Lower leg skin (tissue), 4 donors: ENCODE results near the gene TLE1. TPM values are rescaled to one million over a fixed set of nuclear protein-coding genes. Genes with fewer than 3 reads are reported as not detected.
"Not testable (repeated sequence)": the region's sequence is repeated elsewhere in the genome, so short reads cannot be mapped to it uniquely, and the experiment has no call there.

Source experiments
- DNase-seq, 2 donors: peaks; one replicate each; pipeline ENCODE4 v3.0.0-alpha.2; 2019; ENCODE audit warnings: low spot score in 2 of 2
- H3K4me3 ChIP-seq: fragments of 200-600 bp; sonication (generic); 2 replicates; pipeline ENCODE4 v1.5.1; 2017; ENCODE audit warnings: mild to moderate bottlenecking, low read depth; ENCODE audit not compliant: poor library complexity, severe bottlenecking
- POLR2A ChIP-seq, 2 donors: fragments of 450-650 bp; IDR thresholded peaks; one replicate each; pipeline ENCODE4 v1.6.1; 2016 to 2017; ENCODE audit warnings: antibody characterized with exemption in 2 of 2, mild to moderate bottlenecking in 1 of 2, moderate library complexity in 1 of 2
- WGBS, 2 donors: methylation state at CpG; one replicate each; pipeline ENCODE4 v1.1.5; 2018; 5-methylcytosine and 5-hydroxymethylcytosine counted together
- intact Hi-C: fragments of 100-400 bp; cut with DNase I; formaldehyde crosslinking; loops from one replicate; pipeline ENCODE4 v1.15.0; 2023; ENCODE audit warnings: low total_unique reads
- total RNA-seq, 4 donors: library from RNA; depleted of rRNA; stranded (reverse); fragments of >200 nt; gene quantifications; one replicate each; pipeline ENCODE4 v1.1.0, GENCODE V29; 2016
- TF ChIP-seq, protein P1 (sequence below), 3 donors: fragments of 450-650 bp; IDR thresholded peaks; one replicate each; pipeline ENCODE4 v1.5.1; 2016; ENCODE audit warnings: antibody characterized with exemption in 3 of 3, mild to moderate bottlenecking in 3 of 3, moderate library complexity in 2 of 3

The TLE1 gene
- total RNA-seq, 4 donors from 2014 or later: 42.0 to 63.3 (median 43.7) TPM

GRCh38 chr9:81705578-81705977 is 16.2 kb upstream of the TLE1 start:
- no peak for DNase-seq
- no peak for TF ChIP-seq POLR2A (IDR thresholded peaks at IDR 0.05)
- TF ChIP-seq, protein P1, sequence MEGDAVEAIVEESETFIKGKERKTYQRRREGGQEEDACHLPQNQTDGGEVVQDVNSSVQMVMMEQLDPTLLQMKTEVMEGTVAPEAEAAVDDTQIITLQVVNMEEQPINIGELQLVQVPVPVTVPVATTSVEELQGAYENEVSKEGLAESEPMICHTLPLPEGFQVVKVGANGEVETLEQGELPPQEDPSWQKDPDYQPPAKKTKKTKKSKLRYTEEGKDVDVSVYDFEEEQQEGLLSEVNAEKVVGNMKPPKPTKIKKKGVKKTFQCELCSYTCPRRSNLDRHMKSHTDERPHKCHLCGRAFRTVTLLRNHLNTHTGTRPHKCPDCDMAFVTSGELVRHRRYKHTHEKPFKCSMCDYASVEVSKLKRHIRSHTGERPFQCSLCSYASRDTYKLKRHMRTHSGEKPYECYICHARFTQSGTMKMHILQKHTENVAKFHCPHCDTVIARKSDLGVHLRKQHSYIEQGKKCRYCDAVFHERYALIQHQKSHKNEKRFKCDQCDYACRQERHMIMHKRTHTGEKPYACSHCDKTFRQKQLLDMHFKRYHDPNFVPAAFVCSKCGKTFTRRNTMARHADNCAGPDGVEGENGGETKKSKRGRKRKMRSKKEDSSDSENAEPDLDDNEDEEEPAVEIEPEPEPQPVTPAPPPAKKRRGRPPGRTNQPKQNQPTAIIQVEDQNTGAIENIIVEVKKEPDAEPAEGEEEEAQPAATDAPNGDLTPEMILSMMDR (IDR thresholded peaks at IDR 0.05): no peak
- 83 to 89% methylated on average over 2 of the region's 2 CpGs for WGBS, 2 donors
- intact Hi-C loops: no loop called here
- H3K4me3 ChIP-seq: no peak overlapping the region

DNA sequence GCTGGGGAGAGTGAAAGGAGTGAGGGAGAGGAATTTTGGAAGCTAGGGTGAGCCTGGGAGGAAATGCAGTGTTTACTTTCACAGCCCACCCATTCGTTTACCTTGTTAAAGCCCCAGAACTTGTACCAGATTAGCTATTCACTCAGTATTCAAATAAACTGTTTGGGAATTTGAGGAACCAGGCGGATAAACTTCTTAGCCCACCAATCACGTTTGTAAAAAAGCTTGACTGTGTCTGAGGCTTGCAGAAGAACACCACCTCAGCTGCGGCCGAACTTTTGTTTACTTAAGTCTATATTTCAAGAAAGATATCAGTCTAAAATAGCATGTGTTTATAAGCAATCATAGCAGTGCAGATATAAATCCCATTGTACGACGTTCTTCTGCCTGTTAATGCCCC is 5.2 kb upstream of the TLE1 start:
- intact Hi-C loops: no loop called here
- H3K4me3 ChIP-seq: no peak overlapping the region
- WGBS, 2 donors: 70 to 83% methylated on average over 7 of the region's 7 CpGs
- TF ChIP-seq, protein P1 (IDR thresholded peaks at IDR 0.05): no peak
- no peak for TF ChIP-seq POLR2A (IDR thresholded peaks at IDR 0.05)
- DNase-seq: no peak

DNA sequence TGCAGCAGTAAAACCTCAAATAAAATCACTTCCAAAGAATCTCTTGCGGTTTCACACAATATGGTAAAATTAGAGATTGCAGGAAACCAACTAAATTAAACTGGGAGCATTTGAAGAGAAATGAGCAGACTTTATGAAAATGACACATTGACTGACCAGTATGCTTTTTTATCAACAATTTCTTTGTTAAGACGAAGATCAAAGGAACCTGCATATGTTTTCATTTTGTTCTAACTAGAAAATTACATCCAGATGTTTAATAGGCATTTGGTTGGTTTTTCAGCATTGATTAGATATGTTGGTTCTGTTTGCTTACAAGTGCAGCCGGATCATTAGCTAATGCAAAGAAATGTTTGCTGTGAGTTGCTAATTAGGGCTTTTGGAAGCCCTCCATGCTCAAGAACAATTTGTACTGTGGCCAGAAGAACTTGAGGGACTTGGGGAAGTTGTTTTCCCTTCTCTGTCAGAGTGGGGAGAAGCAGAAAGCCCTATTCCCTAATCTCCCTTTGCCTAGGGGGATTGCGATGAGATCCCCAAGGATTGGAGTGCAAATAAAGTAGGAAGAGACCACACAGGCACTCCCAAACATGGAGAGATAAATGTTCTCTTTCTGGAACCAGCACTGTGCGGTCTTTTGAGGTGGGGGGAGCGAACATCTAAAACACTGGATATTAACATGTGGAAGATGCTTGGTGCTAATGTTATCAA is 4.5 kb upstream of the TLE1 start:
- no peak overlapping the region for H3K4me3 ChIP-seq
- TF ChIP-seq, protein P1 (IDR thresholded peaks at IDR 0.05): no peak
- no peak for TF ChIP-seq POLR2A (IDR thresholded peaks at IDR 0.05)
- WGBS, 2 donors: 63 to 68% methylated on average over 6 of the region's 6 CpGs
- no peak for DNase-seq
- intact Hi-C loops: no loop called here

GRCh38 chr9:81690251-81690851 is 1.0 kb upstream of the TLE1 start:
- TF ChIP-seq, protein P1 (IDR thresholded peaks at IDR 0.05): no peak
- TF ChIP-seq POLR2A (IDR thresholded peaks at IDR 0.05): no peak
- WGBS, 2 donors: 4 to 8% methylated on average over 23 of the region's 23 CpGs
- DNase-seq: peak; percentile 52 to 91
- intact Hi-C loops: no loop called here
- H3K4me3 ChIP-seq: no peak overlapping the region

GRCh38 chr9:81689093-81689342 is 329 bp downstream of the TLE1 start:
- WGBS, 2 donors: 0 to 1% methylated on average over 18 to 20 of the region's 21 CpGs
- intact Hi-C loops: loop anchor here (10.0 kb wide), 1 partner anchor 164 kb away; no protein-coding TSS in a partner anchor
- peak overlapping the region; percentile 62 for H3K4me3 ChIP-seq
- DNase-seq: not testable (repeated sequence)

- DNase-seq: peak; percentile 55 to 94
- peak overlapping the region; percentile 62 for H3K4me3 ChIP-seq
- 1% methylated on average over 16 to 35 of the region's 107 CpGs for WGBS, 2 donors
- intact Hi-C loops: loop anchor here (10.0 kb wide), 1 partner anchor 164 kb away; no protein-coding TSS in a partner anchor
Measured at GRCh38 chr9:81688262-81689092, 870 bp downstream of the TLE1 start.
